ENCODE results near the gene SPEM3.

- TF ChIP-seq, protein P1, sequence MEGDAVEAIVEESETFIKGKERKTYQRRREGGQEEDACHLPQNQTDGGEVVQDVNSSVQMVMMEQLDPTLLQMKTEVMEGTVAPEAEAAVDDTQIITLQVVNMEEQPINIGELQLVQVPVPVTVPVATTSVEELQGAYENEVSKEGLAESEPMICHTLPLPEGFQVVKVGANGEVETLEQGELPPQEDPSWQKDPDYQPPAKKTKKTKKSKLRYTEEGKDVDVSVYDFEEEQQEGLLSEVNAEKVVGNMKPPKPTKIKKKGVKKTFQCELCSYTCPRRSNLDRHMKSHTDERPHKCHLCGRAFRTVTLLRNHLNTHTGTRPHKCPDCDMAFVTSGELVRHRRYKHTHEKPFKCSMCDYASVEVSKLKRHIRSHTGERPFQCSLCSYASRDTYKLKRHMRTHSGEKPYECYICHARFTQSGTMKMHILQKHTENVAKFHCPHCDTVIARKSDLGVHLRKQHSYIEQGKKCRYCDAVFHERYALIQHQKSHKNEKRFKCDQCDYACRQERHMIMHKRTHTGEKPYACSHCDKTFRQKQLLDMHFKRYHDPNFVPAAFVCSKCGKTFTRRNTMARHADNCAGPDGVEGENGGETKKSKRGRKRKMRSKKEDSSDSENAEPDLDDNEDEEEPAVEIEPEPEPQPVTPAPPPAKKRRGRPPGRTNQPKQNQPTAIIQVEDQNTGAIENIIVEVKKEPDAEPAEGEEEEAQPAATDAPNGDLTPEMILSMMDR (IDR thresholded peaks at IDR 0.05 in 4 of 5, conservative IDR thresholded peaks at IDR 0.05 in 1 of 5) = no peak
- TF ChIP-seq POLR2A (IDR thresholded peaks at IDR 0.05) = no peak
Measured at GRCh38 chr17:7417056-7417655, 11.5 kb upstream of the SPEM3 start.

Data from gastrocnemius medialis (tissue), 4 donors.